GM23338 (cell line): ENCODE data around the gene PRPF18.

ENCODE experiments used
- CREB1 ChIP-seq: fragments of 250-450 bp; sonication (Bioruptor Pico); IDR thresholded peaks from 2 replicates; pipeline ENCODE4 v1.5.0; 2020; ENCODE audit warnings: low read depth, mild to moderate bottlenecking, moderate library complexity
- CTCF ChIP-seq, 2 experiments: fragments of 200-600 bp in 1 of 2; sonication (generic) in 1 of 2; conservative IDR thresholded peaks; 2 replicates each; pipeline versions ENCODE4 v1.5.1 to v1.6.1; 2016 to 2017; ENCODE audit warnings: antibody characterized with exemption in 2 of 2, low read depth in 2 of 2, mild to moderate bottlenecking in 2 of 2, moderate library complexity in 1 of 2
- ETS1 ChIP-seq: IDR thresholded peaks from 2 replicates; pipeline ENCODE4 v1.6.1; 2016; ENCODE audit warnings: antibody characterized with exemption
- EZH2 ChIP-seq: fragments of 200-600 bp; sonication (generic); IDR thresholded peaks from one replicate; pipeline ENCODE4 v1.8.0; 2017; ENCODE audit warnings: antibody characterized with exemption, mild to moderate bottlenecking, low read depth; ENCODE audit not compliant: unreplicated experiment
- EZH2phosphoT487 ChIP-seq: fragments of 200-600 bp; sonication (generic); IDR thresholded peaks from one replicate; pipeline ENCODE4 v1.8.1; 2018; ENCODE audit warnings: antibody characterized with exemption; ENCODE audit not compliant: unreplicated experiment
- JUNB ChIP-seq: IDR thresholded peaks from one replicate; pipeline ENCODE4 v1.6.1; 2016; ENCODE audit warnings: antibody characterized with exemption; ENCODE audit not compliant: unreplicated experiment
- NANOG ChIP-seq: IDR thresholded peaks from 2 replicates; pipeline ENCODE4 v1.6.1; 2016; ENCODE audit warnings: antibody characterized with exemption, borderline replicate concordance
- POLR2AphosphoS5 ChIP-seq: IDR thresholded peaks from 2 replicates; pipeline ENCODE4 v1.6.1; 2016; ENCODE audit warnings: antibody characterized with exemption, low read depth
- REST ChIP-seq: IDR thresholded peaks from one replicate; pipeline ENCODE4 v1.6.1; 2018; ENCODE audit warnings: antibody characterized with exemption; ENCODE audit not compliant: unreplicated experiment
- STAT1 ChIP-seq: IDR thresholded peaks from one replicate; pipeline ENCODE4 v1.6.1; 2016; ENCODE audit warnings: antibody characterized with exemption; ENCODE audit not compliant: unreplicated experiment
- ZNF331 ChIP-seq: fragments of 250-450 bp; sonication (Bioruptor Pico); IDR thresholded peaks from 2 replicates; pipeline ENCODE4 v1.5.0; 2020; ENCODE audit warnings: low read depth, mild to moderate bottlenecking, moderate library complexity

- TF ChIP-seq CTCF (conservative IDR thresholded peaks at IDR 0.05; ENCODE audit: low read depth in 2 of 2), result no peak
- TF ChIP-seq CREB1 (CRISPR knock-in tag), result no peak
- no peak for TF ChIP-seq POLR2AphosphoS5
- TF ChIP-seq STAT1, result no peak
- TF ChIP-seq REST, result no peak
- TF ChIP-seq EZH2, result no peak
- no peak for TF ChIP-seq EZH2phosphoT487
- no peak for TF ChIP-seq JUNB
- TF ChIP-seq ETS1, result no peak
- TF ChIP-seq ZNF331, result no peak
- TF ChIP-seq NANOG, result no peak
These were observed 30.8 kb upstream of the PRPF18 start for GRCh38 chr10:13555884-13556510.
